ENCODE measurements around the gene SRCIN1. TPM values are rescaled to one million over a fixed set of nuclear protein-coding genes. Genes with fewer than 3 reads are reported as not detected.

Gene SRCIN1
- total and polyA plus RNA-seq, 2 donors (not counting 1 experiment from before 2014, with no cell fraction given): 0.44 to 1.1 TPM

GRCh38 chr17:38584350-38584925 is 21.3 kb downstream of the SRCIN1 start:
- intact Hi-C loops (cut with micrococcal nuclease): loop anchor here (1.0 kb wide), 2 partner anchors 26 to 92 kb away; no protein-coding TSS in a partner anchor
- TF ChIP-seq, protein P1, sequence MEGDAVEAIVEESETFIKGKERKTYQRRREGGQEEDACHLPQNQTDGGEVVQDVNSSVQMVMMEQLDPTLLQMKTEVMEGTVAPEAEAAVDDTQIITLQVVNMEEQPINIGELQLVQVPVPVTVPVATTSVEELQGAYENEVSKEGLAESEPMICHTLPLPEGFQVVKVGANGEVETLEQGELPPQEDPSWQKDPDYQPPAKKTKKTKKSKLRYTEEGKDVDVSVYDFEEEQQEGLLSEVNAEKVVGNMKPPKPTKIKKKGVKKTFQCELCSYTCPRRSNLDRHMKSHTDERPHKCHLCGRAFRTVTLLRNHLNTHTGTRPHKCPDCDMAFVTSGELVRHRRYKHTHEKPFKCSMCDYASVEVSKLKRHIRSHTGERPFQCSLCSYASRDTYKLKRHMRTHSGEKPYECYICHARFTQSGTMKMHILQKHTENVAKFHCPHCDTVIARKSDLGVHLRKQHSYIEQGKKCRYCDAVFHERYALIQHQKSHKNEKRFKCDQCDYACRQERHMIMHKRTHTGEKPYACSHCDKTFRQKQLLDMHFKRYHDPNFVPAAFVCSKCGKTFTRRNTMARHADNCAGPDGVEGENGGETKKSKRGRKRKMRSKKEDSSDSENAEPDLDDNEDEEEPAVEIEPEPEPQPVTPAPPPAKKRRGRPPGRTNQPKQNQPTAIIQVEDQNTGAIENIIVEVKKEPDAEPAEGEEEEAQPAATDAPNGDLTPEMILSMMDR (IDR thresholded peaks at IDR 0.05): peak; percentile 95
- no peak for TF ChIP-seq EZH2 (IDR thresholded peaks at IDR 0.05; ENCODE audit: borderline replicate concordance, insufficient read depth, low read depth, low read length, poor library complexity, severe bottlenecking)
- DNase-seq (peak; percentile 74), ATAC-seq (ENCODE audit: low read depth) (peak; percentile 82)
- no peaks in the 10 kb centered on the region for H4K20me1 ChIP-seq (ENCODE audit: control insufficient read depth, insufficient read depth, low read length, poor library complexity, severe bottlenecking)
- ChIA-PET CTCF (interaction anchor here (0.6 to 8.4 kb wide), 8 partner anchors 9 to 128 kb away, joined by 3 to 196 read pairs (median 4); no protein-coding TSS in a partner anchor), POLR2A (interaction anchor here (0.6 kb wide), 1 partner anchor 72 kb away, joined by 7 read pairs; no protein-coding TSS in a partner anchor)
- H3K4me1 ChIP-seq (ENCODE audit: control insufficient read depth in 2 of 2, insufficient read depth in 2 of 2, low read length in 2 of 2): peaks cover 14 to 15% of the 10 kb centered on the region in 2 donors
- peaks cover 0 to 7% (median 0%) of the 10 kb centered on the region in 3 donors for H3K9me3 ChIP-seq (ENCODE audit: control extremely low read depth in 1 of 3, control insufficient read depth in 2 of 3, insufficient read depth in 1 of 3, low read length in 2 of 3)
- Mint-ChIP-seq H3K27ac (no peak overlapping the region), H3K4me1 (peaks cover 2% of the 10 kb centered on the region), H3K9me3 (ENCODE audit: insufficient read depth) (no peaks in the 10 kb centered on the region), H3K4me3 (no peak overlapping the region), H3K27me3 (peaks cover 58% of the 10 kb centered on the region)
- no peaks in the 10 kb centered on the region for H3K79me2 ChIP-seq (ENCODE audit: control insufficient read depth, insufficient read depth, low read length)
- no peaks in the 10 kb centered on the region for H3K36me3 ChIP-seq (replicated peaks in 1 of 2; ENCODE audit: control extremely low read depth in 1 of 2, control insufficient read depth in 1 of 2, extremely low read depth in 1 of 2, insufficient read depth in 2 of 2, low read length in 1 of 2)
- 3% methylated on average over 13 of the region's 19 CpGs for WGBS (ENCODE audit: insufficient coverage)
- peak overlapping the region; percentile 35 for H2AFZ ChIP-seq (ENCODE audit: insufficient read depth, low read depth, low read length, poor library complexity, severe bottlenecking)
- no peak overlapping the region for H3K27ac ChIP-seq (ENCODE audit: low read length in 2 of 2)
- no peak overlapping the region for H3K9ac ChIP-seq (ENCODE audit: low read length)
- H3K27me3 ChIP-seq (replicated peaks in 1 of 4; ENCODE audit: control extremely low read depth in 1 of 4, control insufficient read depth in 3 of 4, insufficient read depth in 4 of 4, low read length in 3 of 4): peaks cover 0 to 81% (median 31%) of the 10 kb centered on the region in 4 experiments
- H3K4me2 ChIP-seq (replicated peaks; ENCODE audit: low read depth, low read length, poor library complexity, severe bottlenecking): peak overlapping the region; percentile 31
- H3K4me3 ChIP-seq (ENCODE audit: control extremely low read depth in 1 of 5, extremely low read depth in 1 of 5, insufficient read depth in 1 of 5, low read depth in 2 of 5, low read length in 4 of 5): no peak overlapping the region

GRCh38 chr17:38583828-38584349 is 21.9 kb downstream of the SRCIN1 start:
- H3K4me3 ChIP-seq (ENCODE audit: control extremely low read depth in 1 of 5, extremely low read depth in 1 of 5, insufficient read depth in 1 of 5, low read depth in 2 of 5, low read length in 4 of 5): no peak overlapping the region
- ChIA-PET CTCF (interaction anchor here (0.6 to 8.4 kb wide), 8 partner anchors 8 to 128 kb away, joined by 3 to 196 read pairs (median 4); no protein-coding TSS in a partner anchor), POLR2A (no interaction called here)
- H3K9ac ChIP-seq (ENCODE audit: low read length): no peak overlapping the region
- H3K9me3 Mint-ChIP-seq (ENCODE audit: insufficient read depth): no peaks in the 10 kb centered on the region
- WGBS (ENCODE audit: insufficient coverage): 87% methylated on average over 14 of the region's 14 CpGs
- H3K27ac Mint-ChIP-seq: no peak overlapping the region
- H4K20me1 ChIP-seq (ENCODE audit: control insufficient read depth, insufficient read depth, low read length, poor library complexity, severe bottlenecking): no peaks in the 10 kb centered on the region
- no peaks in the 10 kb centered on the region for H3K79me2 ChIP-seq (ENCODE audit: control insufficient read depth, insufficient read depth, low read length)
- H2AFZ ChIP-seq (ENCODE audit: insufficient read depth, low read depth, low read length, poor library complexity, severe bottlenecking): peak overlapping the region; percentile 35
- no peak overlapping the region for H3K4me3 Mint-ChIP-seq
- no peaks in the 10 kb centered on the region for H3K36me3 ChIP-seq (replicated peaks in 1 of 2; ENCODE audit: control extremely low read depth in 1 of 2, control insufficient read depth in 1 of 2, extremely low read depth in 1 of 2, insufficient read depth in 2 of 2, low read length in 1 of 2)
- TF ChIP-seq, protein P1 (IDR thresholded peaks at IDR 0.05): no peak
- no peak for TF ChIP-seq EZH2 (IDR thresholded peaks at IDR 0.05; ENCODE audit: borderline replicate concordance, insufficient read depth, low read depth, low read length, poor library complexity, severe bottlenecking)
- ATAC-seq (ENCODE audit: low read depth) (no peak), DNase-seq (no peak)
- H3K4me1 ChIP-seq (ENCODE audit: control insufficient read depth in 2 of 2, insufficient read depth in 2 of 2, low read length in 2 of 2): peaks cover 19 to 20% of the 10 kb centered on the region in 2 donors
- peaks cover 61% of the 10 kb centered on the region for H3K27me3 Mint-ChIP-seq
- H3K9me3 ChIP-seq (ENCODE audit: control extremely low read depth in 1 of 3, control insufficient read depth in 2 of 3, insufficient read depth in 1 of 3, low read length in 2 of 3): peaks cover 0 to 7% (median 0%) of the 10 kb centered on the region in 3 donors
- H3K27me3 ChIP-seq (replicated peaks in 1 of 4; ENCODE audit: control extremely low read depth in 1 of 4, control insufficient read depth in 3 of 4, insufficient read depth in 4 of 4, low read length in 3 of 4): peaks cover 0 to 81% (median 34%) of the 10 kb centered on the region in 4 experiments
- intact Hi-C loops (cut with micrococcal nuclease): loop anchor here (1.0 kb wide), 2 partner anchors 26 to 92 kb away; no protein-coding TSS in a partner anchor
- H3K4me1 Mint-ChIP-seq: peaks cover 2% of the 10 kb centered on the region
- H3K4me2 ChIP-seq (replicated peaks; ENCODE audit: low read depth, low read length, poor library complexity, severe bottlenecking): peak overlapping the region; percentile 31
- H3K27ac ChIP-seq (ENCODE audit: low read length in 2 of 2): no peak overlapping the region

Data from B cell (primary cell).